Esophagus muscularis mucosa (tissue), 4 donors: ENCODE measurements around the gene PLEKHA5.

Source experiments
- EP300 ChIP-seq: sonication (generic); formaldehyde crosslinking; IDR thresholded peaks from one replicate; pipeline ENCODE4 v1.6.1; 2017; ENCODE audit warnings: antibody characterized with exemption
- POLR2A ChIP-seq: fragments of 450-650 bp; IDR thresholded peaks from one replicate; pipeline ENCODE4 v1.6.1; 2017; ENCODE audit warnings: antibody characterized with exemption, moderate library complexity, mild to moderate bottlenecking, low read depth
- POLR2AphosphoS5 ChIP-seq, 2 donors: sonication (generic); formaldehyde crosslinking; IDR thresholded peaks; one replicate each; pipeline ENCODE4 v1.6.1; 2017; ENCODE audit warnings: antibody characterized with exemption in 2 of 2
- TF ChIP-seq, protein P1 (sequence below), 3 experiments: fragments of 200-600 bp in 2 of 3; fragments of 450-650 bp in 1 of 3; sonication (generic) in 2 of 3; IDR thresholded peaks; one replicate each; pipeline ENCODE4 v1.5.1; 2017 to 2019; ENCODE audit warnings: antibody characterized with exemption in 3 of 3, mild to moderate bottlenecking in 2 of 3, moderate library complexity in 1 of 3

DNA sequence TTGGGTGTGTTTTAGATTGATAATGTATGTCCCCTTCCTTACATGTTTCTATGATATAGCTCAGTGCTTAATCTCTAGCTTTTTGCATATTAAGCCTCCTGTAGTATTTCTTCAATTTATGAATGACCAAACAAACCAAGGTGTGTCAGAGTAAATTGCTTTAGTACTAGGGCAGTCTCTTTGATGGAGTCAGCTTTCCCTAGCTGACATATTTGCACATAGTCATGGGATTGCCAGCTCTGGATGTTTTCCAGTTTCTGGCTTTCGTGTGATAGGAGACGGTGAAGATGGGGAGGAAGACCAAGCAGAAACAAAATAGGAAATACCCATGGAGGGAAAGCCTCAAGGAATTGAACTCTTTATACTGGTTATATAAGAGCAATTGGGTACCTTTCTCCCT is 148.9 kb downstream of the PLEKHA5 start:
- TF ChIP-seq POLR2A (no peak), EP300 (no peak), POLR2AphosphoS5 (IDR thresholded peaks at IDR 0.05) (no peak)
- TF ChIP-seq, protein P1, sequence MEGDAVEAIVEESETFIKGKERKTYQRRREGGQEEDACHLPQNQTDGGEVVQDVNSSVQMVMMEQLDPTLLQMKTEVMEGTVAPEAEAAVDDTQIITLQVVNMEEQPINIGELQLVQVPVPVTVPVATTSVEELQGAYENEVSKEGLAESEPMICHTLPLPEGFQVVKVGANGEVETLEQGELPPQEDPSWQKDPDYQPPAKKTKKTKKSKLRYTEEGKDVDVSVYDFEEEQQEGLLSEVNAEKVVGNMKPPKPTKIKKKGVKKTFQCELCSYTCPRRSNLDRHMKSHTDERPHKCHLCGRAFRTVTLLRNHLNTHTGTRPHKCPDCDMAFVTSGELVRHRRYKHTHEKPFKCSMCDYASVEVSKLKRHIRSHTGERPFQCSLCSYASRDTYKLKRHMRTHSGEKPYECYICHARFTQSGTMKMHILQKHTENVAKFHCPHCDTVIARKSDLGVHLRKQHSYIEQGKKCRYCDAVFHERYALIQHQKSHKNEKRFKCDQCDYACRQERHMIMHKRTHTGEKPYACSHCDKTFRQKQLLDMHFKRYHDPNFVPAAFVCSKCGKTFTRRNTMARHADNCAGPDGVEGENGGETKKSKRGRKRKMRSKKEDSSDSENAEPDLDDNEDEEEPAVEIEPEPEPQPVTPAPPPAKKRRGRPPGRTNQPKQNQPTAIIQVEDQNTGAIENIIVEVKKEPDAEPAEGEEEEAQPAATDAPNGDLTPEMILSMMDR (IDR thresholded peaks at IDR 0.05), result no peak
